Measurements from ENCODE around the gene CACNB1. TPM values are rescaled to one million over a fixed set of nuclear protein-coding genes. Genes with fewer than 3 reads are reported as not detected.

CACNB1 gene
- total and polyA plus RNA-seq, 2 donors (not counting 1 experiment from before 2014, with no cell fraction given), result 3.8 to 12.4 TPM

DNA sequence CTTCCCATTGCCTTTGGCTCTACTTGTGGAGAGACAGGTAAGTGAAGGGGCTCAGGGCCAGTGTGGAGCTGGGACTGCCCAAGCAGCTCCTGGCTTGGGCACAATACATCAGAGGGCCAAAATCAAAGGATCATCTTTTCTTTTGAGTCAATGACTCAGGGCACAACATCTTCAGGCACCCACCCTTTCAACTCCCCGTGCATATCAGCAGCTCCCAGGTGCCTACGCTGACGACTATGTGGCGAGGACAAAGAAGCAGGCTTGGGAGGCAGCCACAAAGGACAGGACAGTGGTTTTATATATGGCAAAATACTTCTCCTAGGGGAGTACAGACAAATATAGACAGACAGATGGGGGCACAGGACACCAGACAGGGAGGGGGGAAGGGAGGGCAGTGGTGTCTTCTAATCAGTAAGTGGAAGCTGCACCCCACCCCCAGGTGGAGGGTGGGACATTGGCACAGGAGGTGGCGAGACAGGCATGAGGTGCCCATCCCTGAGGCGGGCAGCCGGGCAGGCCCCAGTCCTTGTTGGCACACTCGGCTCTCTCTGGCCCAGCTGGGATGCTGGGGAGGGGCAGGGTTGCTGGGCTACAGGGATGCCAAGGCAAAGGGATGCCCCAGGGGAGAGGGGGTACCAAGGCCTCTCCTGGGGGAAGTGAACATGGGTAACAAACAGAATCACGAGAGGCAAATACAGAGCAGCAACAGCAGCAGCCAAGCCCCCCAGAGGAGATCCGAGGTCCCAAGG lies 23.8 kb downstream of the CACNB1 start:
- WGBS (ENCODE audit: insufficient coverage), result 26% methylated on average over 6 of the region's 10 CpGs
- Histone ChIP-seq H3K27ac (ENCODE audit: low read length in 2 of 2) (no peak overlapping the region), H3K27me3 (replicated peaks in 1 of 4; ENCODE audit: control extremely low read depth in 1 of 4, control insufficient read depth in 3 of 4, insufficient read depth in 4 of 4, low read length in 3 of 4) (peaks cover 0 to 37% (median 12%) of the 10 kb centered on the region in 4 experiments), H3K9ac (ENCODE audit: low read length) (no peak overlapping the region), H3K4me1 (ENCODE audit: control insufficient read depth in 2 of 2, insufficient read depth in 2 of 2, low read length in 2 of 2) (peaks cover 0 to 7% of the 10 kb centered on the region in 2 donors), H3K36me3 (replicated peaks in 1 of 2; ENCODE audit: control extremely low read depth in 1 of 2, control insufficient read depth in 1 of 2, extremely low read depth in 1 of 2, insufficient read depth in 2 of 2, low read length in 1 of 2) (no peaks in the 10 kb centered on the region), H4K20me1 (ENCODE audit: control insufficient read depth, insufficient read depth, low read length, poor library complexity, severe bottlenecking) (no peaks in the 10 kb centered on the region), H2AFZ (ENCODE audit: insufficient read depth, low read depth, low read length, poor library complexity, severe bottlenecking) (no peak overlapping the region), H3K79me2 (ENCODE audit: control insufficient read depth, insufficient read depth, low read length) (no peaks in the 10 kb centered on the region), H3K4me3 (ENCODE audit: control extremely low read depth in 1 of 5, extremely low read depth in 1 of 5, insufficient read depth in 1 of 5, low read depth in 2 of 5, low read length in 4 of 5) (no peak overlapping the region), H3K4me2 (replicated peaks; ENCODE audit: low read depth, low read length, poor library complexity, severe bottlenecking) (no peak overlapping the region), H3K9me3 (ENCODE audit: control extremely low read depth in 1 of 3, control insufficient read depth in 2 of 3, insufficient read depth in 1 of 3, low read length in 2 of 3) (peaks cover 0 to under 1% (median 0%) of the 10 kb centered on the region in 3 donors)
- Mint-ChIP-seq H3K9me3 (ENCODE audit: insufficient read depth) (no peaks in the 10 kb centered on the region), H3K27me3 (peaks cover 27% of the 10 kb centered on the region), H3K27ac (no peak overlapping the region), H3K4me3 (no peak overlapping the region), H3K4me1 (peaks cover 8% of the 10 kb centered on the region)
- CTCF ChIA-PET, result interaction anchor here (0.6 to 5.6 kb wide), 12 partner anchors 9 to 293 kb away, joined by 3 to 97 read pairs (median 8); partner anchors contain the start of genes ARL5C, PLXDC1 and RPL19
- POLR2A ChIA-PET, result interaction anchor here (0.5 to 0.6 kb wide), 2 partner anchors 498 to 1814 kb away, joined by 4 read pairs; no protein-coding TSS in a partner anchor
- intact Hi-C loops (cut with micrococcal nuclease), result no loop called here
- ATAC-seq (ENCODE audit: low read depth), result no peak
- TF ChIP-seq EZH2 (IDR thresholded peaks at IDR 0.05; ENCODE audit: borderline replicate concordance, insufficient read depth, low read depth, low read length, poor library complexity, severe bottlenecking), result no peak
- TF ChIP-seq, protein P1, sequence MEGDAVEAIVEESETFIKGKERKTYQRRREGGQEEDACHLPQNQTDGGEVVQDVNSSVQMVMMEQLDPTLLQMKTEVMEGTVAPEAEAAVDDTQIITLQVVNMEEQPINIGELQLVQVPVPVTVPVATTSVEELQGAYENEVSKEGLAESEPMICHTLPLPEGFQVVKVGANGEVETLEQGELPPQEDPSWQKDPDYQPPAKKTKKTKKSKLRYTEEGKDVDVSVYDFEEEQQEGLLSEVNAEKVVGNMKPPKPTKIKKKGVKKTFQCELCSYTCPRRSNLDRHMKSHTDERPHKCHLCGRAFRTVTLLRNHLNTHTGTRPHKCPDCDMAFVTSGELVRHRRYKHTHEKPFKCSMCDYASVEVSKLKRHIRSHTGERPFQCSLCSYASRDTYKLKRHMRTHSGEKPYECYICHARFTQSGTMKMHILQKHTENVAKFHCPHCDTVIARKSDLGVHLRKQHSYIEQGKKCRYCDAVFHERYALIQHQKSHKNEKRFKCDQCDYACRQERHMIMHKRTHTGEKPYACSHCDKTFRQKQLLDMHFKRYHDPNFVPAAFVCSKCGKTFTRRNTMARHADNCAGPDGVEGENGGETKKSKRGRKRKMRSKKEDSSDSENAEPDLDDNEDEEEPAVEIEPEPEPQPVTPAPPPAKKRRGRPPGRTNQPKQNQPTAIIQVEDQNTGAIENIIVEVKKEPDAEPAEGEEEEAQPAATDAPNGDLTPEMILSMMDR (IDR thresholded peaks at IDR 0.05), result no peak
- no peak for DNase-seq

DNA sequence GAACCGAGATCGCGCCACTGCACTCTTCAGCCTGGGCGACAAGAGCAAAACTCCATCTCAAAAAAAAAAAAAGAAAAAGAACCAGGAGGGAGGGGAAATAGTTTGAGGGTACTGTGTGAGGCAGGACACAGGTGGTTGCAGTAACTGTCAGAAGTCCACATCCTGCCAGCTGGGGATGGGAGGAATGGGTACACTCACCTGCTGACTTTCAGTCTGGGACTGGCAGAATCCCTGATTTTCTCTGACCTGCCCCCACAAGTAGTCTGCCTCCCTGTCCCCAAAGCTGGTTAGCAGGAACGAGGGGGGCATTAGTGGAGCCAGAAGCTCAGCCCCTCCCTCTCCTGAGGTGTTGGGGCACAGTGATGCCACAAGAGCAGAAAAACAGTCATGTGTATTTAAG lies 24.4 kb downstream of the CACNB1 start:
- no peak overlapping the region for H2AFZ ChIP-seq (ENCODE audit: insufficient read depth, low read depth, low read length, poor library complexity, severe bottlenecking)
- H3K4me1 ChIP-seq (ENCODE audit: control insufficient read depth in 2 of 2, insufficient read depth in 2 of 2, low read length in 2 of 2), result peaks cover under 1 to 7% of the 10 kb centered on the region in 2 donors
- TF ChIP-seq, protein P1 (IDR thresholded peaks at IDR 0.05), result no peak
- TF ChIP-seq EZH2 (IDR thresholded peaks at IDR 0.05; ENCODE audit: borderline replicate concordance, insufficient read depth, low read depth, low read length, poor library complexity, severe bottlenecking), result no peak
- 0% methylated on average over 1 of the region's 5 CpGs for WGBS (ENCODE audit: insufficient coverage)
- ChIA-PET CTCF (interaction anchor here (0.8 to 5.6 kb wide), 5 partner anchors 8 to 190 kb away, joined by 3 to 97 read pairs (median 33); partner anchors contain the start of genes ARL5C, PLXDC1 and RPL19), POLR2A (interaction anchor here (0.5 to 0.6 kb wide), 2 partner anchors 497 to 1814 kb away, joined by 4 read pairs; no protein-coding TSS in a partner anchor)
- peaks cover 0 to 37% (median 12%) of the 10 kb centered on the region in 4 experiments for H3K27me3 ChIP-seq (replicated peaks in 1 of 4; ENCODE audit: control extremely low read depth in 1 of 4, control insufficient read depth in 3 of 4, insufficient read depth in 4 of 4, low read length in 3 of 4)
- intact Hi-C loops (cut with micrococcal nuclease), result no loop called here
- H3K9ac ChIP-seq (ENCODE audit: low read length), result no peak overlapping the region
- no peak overlapping the region for H3K4me3 ChIP-seq (ENCODE audit: control extremely low read depth in 1 of 5, extremely low read depth in 1 of 5, insufficient read depth in 1 of 5, low read depth in 2 of 5, low read length in 4 of 5)
- Mint-ChIP-seq H3K9me3 (ENCODE audit: insufficient read depth) (no peaks in the 10 kb centered on the region), H3K4me3 (no peak overlapping the region), H3K27me3 (peaks cover 27% of the 10 kb centered on the region), H3K4me1 (peaks cover 8% of the 10 kb centered on the region), H3K27ac (no peak overlapping the region)
- no peaks in the 10 kb centered on the region for H3K79me2 ChIP-seq (ENCODE audit: control insufficient read depth, insufficient read depth, low read length)
- no peaks in the 10 kb centered on the region for H4K20me1 ChIP-seq (ENCODE audit: control insufficient read depth, insufficient read depth, low read length, poor library complexity, severe bottlenecking)
- H3K4me2 ChIP-seq (replicated peaks; ENCODE audit: low read depth, low read length, poor library complexity, severe bottlenecking), result no peak overlapping the region
- H3K36me3 ChIP-seq (replicated peaks in 1 of 2; ENCODE audit: control extremely low read depth in 1 of 2, control insufficient read depth in 1 of 2, extremely low read depth in 1 of 2, insufficient read depth in 2 of 2, low read length in 1 of 2), result no peaks in the 10 kb centered on the region
- peaks cover 0 to 2% (median 0%) of the 10 kb centered on the region in 3 donors for H3K9me3 ChIP-seq (ENCODE audit: control extremely low read depth in 1 of 3, control insufficient read depth in 2 of 3, insufficient read depth in 1 of 3, low read length in 2 of 3)
- no peak for DNase-seq
- H3K27ac ChIP-seq (ENCODE audit: low read length in 2 of 2), result no peak overlapping the region
- no peak for ATAC-seq (ENCODE audit: low read depth)

All from B cell (primary cell).